DND-41 (cell line): ENCODE results near the gene CD81.

Source experiments
- CTCF ChIP-seq: IDR thresholded peaks from 2 replicates; pipeline ENCODE4 v1.5.1; 2012; ENCODE audit warnings: borderline replicate concordance, low read length, moderate library complexity, mild to moderate bottlenecking; ENCODE audit not compliant: poor library complexity, severe bottlenecking; ENCODE audit errors: extremely low read depth
- EZH2 ChIP-seq: IDR thresholded peaks from 3 replicates; pipeline ENCODE4 v1.6.1; 2012; ENCODE audit warnings: borderline replicate concordance, low read depth, mild to moderate bottlenecking, moderate library complexity, low read length, inconsistent platforms; ENCODE audit not compliant: severe bottlenecking

- TF ChIP-seq CTCF (no peak), EZH2 (no peak)
Measured at GRCh38 chr11:2426826-2427521, 49.9 kb downstream of the CD81 start.
